HCT116 (cell line): ENCODE measurements around the gene CHD2. TPM values are rescaled to one million over a fixed set of nuclear protein-coding genes. Genes with fewer than 3 reads are reported as not detected.

Experiments used
- ATAC-seq: fragments of 200-7000 bp; cut with Tn5 transposase; 2 replicates; pipeline ENCODE4 v1.9.1; 2020; ENCODE audit warnings: mild to moderate bottlenecking, moderate library complexity
- BruUV-seq: library from RNA; stranded (reverse); fragments of 400-500 nt; replicated peaks from 2 replicates; lab custom pipeline; 2021; lab: Mats Ljungman, UMichigan
- CTCF ChIA-PET: fragments of 300-600 bp; sonication (Branson Sonifier 250); formaldehyde crosslinking; loops from one replicate; lab custom pipeline; 2021; ENCODE audit warnings: antibody characterized with exemption; lab: Charles Lee
- POLR2A ChIA-PET: fragments of 300-600, 350-600 bp; sonication (Branson Sonifier 250); formaldehyde crosslinking; loops from one replicate; lab custom pipeline; 2021; ENCODE audit warnings: antibody characterized with exemption; lab: Charles Lee
- RAD21 ChIA-PET, 2 experiments: fragments of 300-600 bp; sonication (Branson Sonifier 250); formaldehyde crosslinking; loops; one replicate each; lab custom pipeline; 2023; ENCODE audit warnings: low total read pairs in 2 of 2; ENCODE audit not compliant: uncharacterized antibody in 2 of 2, unreplicated experiment in 2 of 2, low non-redundant PET in 1 of 2; lab: Charles Lee
- DNase-seq: peaks from one replicate; pipeline ENCODE4 v3.0.0-alpha.2; 2010; ENCODE audit warnings: low read depth, low spot score
- H2AFZ ChIP-seq: fragments of 200-600 bp; shearing (Covaris generic), sonication (generic); 2 replicates; pipeline ENCODE4 v1.6.1; 2017; ENCODE audit warnings: low read depth, mixed run types, mixed read lengths, antibody characterized with exemption, low read length; ENCODE audit not compliant: poor library complexity, severe bottlenecking
- H3K27ac ChIP-seq: 2 replicates; pipeline ENCODE4 v1.5.1; 2012; ENCODE audit warnings: low read depth, low read length
- H3K27me3 ChIP-seq: fragments of 200-600 bp; sonication (generic); 2 replicates; pipeline ENCODE4 v1.6.1; 2016; ENCODE audit warnings: mixed run types, low read length, mixed read lengths; ENCODE audit not compliant: insufficient read depth
- H3K36me3 ChIP-seq, 2 experiments: fragments of 200-500 bp in 1 of 2; fragments of 200-600 bp in 1 of 2; sonication (Bioruptor generic) in 1 of 2; sonication (generic) in 1 of 2; 2 replicates each; pipeline versions ENCODE4 v1.5.1 to v1.6.1; 2014 to 2016; ENCODE audit warnings: low read length in 2 of 2, inconsistent platforms in 1 of 2, mixed read lengths in 1 of 2, mixed run types in 1 of 2; ENCODE audit not compliant: insufficient read depth in 2 of 2, control insufficient read depth in 1 of 2
- H3K4me1 ChIP-seq, 2 experiments: fragments of 200-600 bp in 1 of 2; sonication (generic) in 1 of 2; 2 replicates each; pipeline versions ENCODE4 v1.5.1 to v1.6.1; 2012 to 2017; ENCODE audit warnings: low read length in 2 of 2, inconsistent platforms in 1 of 2, mild to moderate bottlenecking in 1 of 2, mixed read lengths in 1 of 2, mixed run types in 1 of 2, moderate library complexity in 1 of 2; ENCODE audit not compliant: insufficient read depth in 2 of 2, control insufficient read depth in 1 of 2
- H3K4me2 ChIP-seq: fragments of 200-600 bp; sonication (generic); 2 replicates; pipeline ENCODE4 v1.6.1; 2017; ENCODE audit warnings: mixed run types, low read length, mixed read lengths
- H3K4me3 ChIP-seq, 2 experiments: fragments of 200-600 bp in 1 of 2; sonication (generic) in 1 of 2; replicated peaks in 1 of 2; 2 replicates each; pipeline ENCODE4 v1.5.1; 2011 to 2016; ENCODE audit warnings: low read length in 2 of 2, control low read depth in 1 of 2, low read depth in 1 of 2, mild to moderate bottlenecking in 1 of 2, mixed read lengths in 1 of 2, mixed run types in 1 of 2
- H3K79me2 ChIP-seq: fragments of 200-600 bp; sonication (generic); 2 replicates; pipeline ENCODE4 v1.6.1; 2017; ENCODE audit warnings: mild to moderate bottlenecking, mixed run types, low read length, moderate library complexity, mixed read lengths; ENCODE audit not compliant: insufficient read depth
- H3K9ac ChIP-seq: fragments of 200-600 bp; sonication (generic); 2 replicates; pipeline ENCODE4 v1.6.1; 2016; ENCODE audit warnings: low read length, mixed read lengths
- H3K9me2 ChIP-seq: fragments of 200-600 bp; sonication (generic), shearing (Covaris generic); 2 replicates; pipeline ENCODE4 v1.6.1; 2017; ENCODE audit warnings: mixed run types, mild to moderate bottlenecking, moderate library complexity; ENCODE audit not compliant: insufficient read depth
- H3K9me3 ChIP-seq, 2 experiments: fragments of 200-500 bp in 1 of 2; fragments of 200-600 bp in 1 of 2; sonication (Bioruptor generic) in 1 of 2; sonication (generic) in 1 of 2; 2 replicates each; pipeline ENCODE4 v1.6.1; 2014 to 2017; ENCODE audit warnings: low read length in 2 of 2, mixed read lengths in 2 of 2, inconsistent platforms in 1 of 2, low read depth in 1 of 2, mild to moderate bottlenecking in 1 of 2, mixed run types in 1 of 2, moderate library complexity in 1 of 2; ENCODE audit not compliant: control insufficient read depth in 1 of 2, insufficient read depth in 1 of 2
- H4K20me1 ChIP-seq: fragments of 200-600 bp; sonication (generic), shearing (Covaris generic); 2 replicates; pipeline ENCODE4 v1.6.1; 2017; ENCODE audit warnings: mixed run types, mild to moderate bottlenecking, moderate library complexity; ENCODE audit not compliant: insufficient read depth
- FOSL1 ChIP-seq: IDR thresholded peaks from 2 replicates; pipeline ENCODE4 v1.6.1; 2012; ENCODE audit warnings: low read depth
- MAX ChIP-seq: IDR thresholded peaks from 2 replicates; pipeline ENCODE4 v1.6.1; 2012
- RAD21 ChIP-seq: IDR thresholded peaks from 2 replicates; pipeline ENCODE4 v1.6.1; 2012; ENCODE audit warnings: low read depth, mild to moderate bottlenecking
- SIN3A ChIP-seq: IDR thresholded peaks from 2 replicates; pipeline ENCODE4 v1.6.1; 2012; ENCODE audit warnings: low read depth
- SP1 ChIP-seq: IDR thresholded peaks from 2 replicates; pipeline ENCODE4 v1.6.1; 2012; ENCODE audit warnings: low read depth
- SRF ChIP-seq: IDR thresholded peaks from 2 replicates; pipeline ENCODE4 v1.6.1; 2012; ENCODE audit warnings: low read depth
- TCF7L2 ChIP-seq: IDR thresholded peaks from 2 replicates; pipeline ENCODE4 v1.7.0; 2011; ENCODE audit warnings: borderline replicate concordance, inconsistent platforms; ENCODE audit not compliant: insufficient read depth, insufficient read length; ENCODE audit errors: extremely low read depth
- ZNF274 ChIP-seq: fragments of 200-500 bp; sonication (Bioruptor generic); IDR thresholded peaks from 2 replicates; pipeline ENCODE4 v1.6.1; 2014; ENCODE audit warnings: mild to moderate bottlenecking, low read depth, low read length, inconsistent platforms
- intact Hi-C: fragments of 100-400 bp; cut with micrococcal nuclease; formaldehyde crosslinking; loops from 2 replicates; pipeline ENCODE4 v1.10.0; 2022
- total RNA-seq: library from RNA; stranded (reverse); gene quantifications from one replicate; pipeline ENCODE4 v1.2.1, GENCODE V29; 2021; ENCODE audit not compliant: unreplicated experiment
- TF ChIP-seq, protein P1 (sequence below): IDR thresholded peaks from 2 replicates; pipeline ENCODE4 v1.6.1; 2012; ENCODE audit warnings: low read depth

CHD2 gene
- total RNA-seq, 1 experiment from 2014 or later = 116 TPM

GRCh38 chr15:92933831-92934230, 33.7 kb downstream of the CHD2 start:
- TF ChIP-seq ZNF274 = no peak
- no peak for TF ChIP-seq TCF7L2
- TF ChIP-seq FOSL1 = no peak
- no peak for TF ChIP-seq RAD21
- no peak for TF ChIP-seq SP1
- TF ChIP-seq SIN3A = no peak
- TF ChIP-seq SRF = no peak
- TF ChIP-seq, protein P1, sequence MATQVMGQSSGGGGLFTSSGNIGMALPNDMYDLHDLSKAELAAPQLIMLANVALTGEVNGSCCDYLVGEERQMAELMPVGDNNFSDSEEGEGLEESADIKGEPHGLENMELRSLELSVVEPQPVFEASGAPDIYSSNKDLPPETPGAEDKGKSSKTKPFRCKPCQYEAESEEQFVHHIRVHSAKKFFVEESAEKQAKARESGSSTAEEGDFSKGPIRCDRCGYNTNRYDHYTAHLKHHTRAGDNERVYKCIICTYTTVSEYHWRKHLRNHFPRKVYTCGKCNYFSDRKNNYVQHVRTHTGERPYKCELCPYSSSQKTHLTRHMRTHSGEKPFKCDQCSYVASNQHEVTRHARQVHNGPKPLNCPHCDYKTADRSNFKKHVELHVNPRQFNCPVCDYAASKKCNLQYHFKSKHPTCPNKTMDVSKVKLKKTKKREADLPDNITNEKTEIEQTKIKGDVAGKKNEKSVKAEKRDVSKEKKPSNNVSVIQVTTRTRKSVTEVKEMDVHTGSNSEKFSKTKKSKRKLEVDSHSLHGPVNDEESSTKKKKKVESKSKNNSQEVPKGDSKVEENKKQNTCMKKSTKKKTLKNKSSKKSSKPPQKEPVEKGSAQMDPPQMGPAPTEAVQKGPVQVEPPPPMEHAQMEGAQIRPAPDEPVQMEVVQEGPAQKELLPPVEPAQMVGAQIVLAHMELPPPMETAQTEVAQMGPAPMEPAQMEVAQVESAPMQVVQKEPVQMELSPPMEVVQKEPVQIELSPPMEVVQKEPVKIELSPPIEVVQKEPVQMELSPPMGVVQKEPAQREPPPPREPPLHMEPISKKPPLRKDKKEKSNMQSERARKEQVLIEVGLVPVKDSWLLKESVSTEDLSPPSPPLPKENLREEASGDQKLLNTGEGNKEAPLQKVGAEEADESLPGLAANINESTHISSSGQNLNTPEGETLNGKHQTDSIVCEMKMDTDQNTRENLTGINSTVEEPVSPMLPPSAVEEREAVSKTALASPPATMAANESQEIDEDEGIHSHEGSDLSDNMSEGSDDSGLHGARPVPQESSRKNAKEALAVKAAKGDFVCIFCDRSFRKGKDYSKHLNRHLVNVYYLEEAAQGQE = no peak
- no peak for TF ChIP-seq MAX
- ChIA-PET CTCF (no interaction called here), RAD21 (no interaction called here), POLR2A (no interaction called here)
- Histone ChIP-seq H3K9ac (no peak overlapping the region), H3K9me3 (no peaks in the 10 kb centered on the region), H3K79me2 (peaks cover 93% of the 10 kb centered on the region), H2AFZ (no peak overlapping the region), H3K4me3 (no peak overlapping the region), H3K27me3 (no peaks in the 10 kb centered on the region), H4K20me1 (no peaks in the 10 kb centered on the region), H3K36me3 (peaks cover 56 to 63% of the 10 kb centered on the region in 2 experiments), H3K9me2 (no peaks in the 10 kb centered on the region), H3K27ac (no peak overlapping the region), H3K4me2 (no peak overlapping the region), H3K4me1 (no peaks in the 10 kb centered on the region)
- no peak for ATAC-seq
- DNase-seq = no peak
- intact Hi-C loops = no loop called here
- BruUV-seq = no TSS peak
